Rectal smooth muscle tissue (tissue), 1 donor: Measurements from ENCODE around the gene ABCC2.

Experiments
- H3K27ac ChIP-seq: one replicate; pipeline ENCODE4 v1.7.0; 2013; ENCODE audit warnings: low read depth, low read length, inconsistent platforms
- H3K27me3 ChIP-seq: one replicate; pipeline ENCODE4 v1.7.0; 2013; ENCODE audit warnings: low read length; ENCODE audit not compliant: control insufficient read depth, insufficient read depth
- H3K36me3 ChIP-seq: one replicate; pipeline ENCODE4 v1.7.0; 2013; ENCODE audit warnings: low read length; ENCODE audit not compliant: control insufficient read depth, insufficient read depth
- H3K4me1 ChIP-seq: one replicate; pipeline ENCODE4 v1.7.0; 2013; ENCODE audit warnings: low read length; ENCODE audit not compliant: control insufficient read depth, insufficient read depth
- H3K4me3 ChIP-seq: one replicate; pipeline ENCODE4 v1.7.0; 2013; ENCODE audit warnings: low read length
- H3K9ac ChIP-seq: one replicate; pipeline ENCODE4 v1.7.0; 2013; ENCODE audit warnings: low read length

The ABCC2 gene

GRCh38 chr10:99798920-99799319, 16.5 kb downstream of the ABCC2 start:
- Histone ChIP-seq H3K9ac (no peak overlapping the region), H3K4me1 (no peaks in the 10 kb centered on the region), H3K36me3 (no peaks in the 10 kb centered on the region), H3K27ac (no peak overlapping the region), H3K27me3 (no peaks in the 10 kb centered on the region), H3K4me3 (no peak overlapping the region)

DNA sequence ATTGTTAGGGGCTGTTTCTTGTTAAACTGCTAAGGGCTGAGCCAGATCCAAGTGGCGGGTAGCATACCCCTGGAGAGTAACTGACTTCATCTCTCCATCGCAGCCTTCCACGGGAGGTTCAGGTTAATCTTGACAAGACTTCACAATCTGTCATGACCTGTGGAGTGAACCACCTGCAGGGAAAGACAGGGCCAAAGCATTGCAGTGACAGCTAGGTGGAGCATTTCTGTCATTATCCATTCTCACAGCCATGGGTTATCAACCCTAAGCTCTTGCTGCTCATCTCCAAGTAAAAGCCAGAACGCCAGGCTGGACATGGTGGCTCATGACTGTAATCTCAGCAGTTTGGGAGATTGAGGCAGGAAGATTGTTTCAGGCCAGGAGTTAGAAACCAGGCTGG, 17.2 kb downstream of the ABCC2 start:
- Histone ChIP-seq H3K27me3 (no peaks in the 10 kb centered on the region), H3K4me1 (no peaks in the 10 kb centered on the region), H3K4me3 (no peak overlapping the region), H3K27ac (no peak overlapping the region), H3K9ac (no peak overlapping the region), H3K36me3 (no peaks in the 10 kb centered on the region)

GRCh38 chr10:99804471-99804870, 22.0 kb downstream of the ABCC2 start:
- Histone ChIP-seq H3K36me3 (peaks cover 3% of the 10 kb centered on the region), H3K4me1 (no peaks in the 10 kb centered on the region), H3K27me3 (no peaks in the 10 kb centered on the region), H3K4me3 (no peak overlapping the region), H3K9ac (no peak overlapping the region), H3K27ac (no peak overlapping the region)

- no peaks in the 10 kb centered on the region for H3K27me3 ChIP-seq
- peaks cover 3% of the 10 kb centered on the region for H3K36me3 ChIP-seq
- H3K4me3 ChIP-seq: no peak overlapping the region
- H3K9ac ChIP-seq: no peak overlapping the region
- no peaks in the 10 kb centered on the region for H3K4me1 ChIP-seq
- no peak overlapping the region for H3K27ac ChIP-seq
Observed at GRCh38 chr10:99805190-99805589, 22.8 kb downstream of the ABCC2 start.

DNA sequence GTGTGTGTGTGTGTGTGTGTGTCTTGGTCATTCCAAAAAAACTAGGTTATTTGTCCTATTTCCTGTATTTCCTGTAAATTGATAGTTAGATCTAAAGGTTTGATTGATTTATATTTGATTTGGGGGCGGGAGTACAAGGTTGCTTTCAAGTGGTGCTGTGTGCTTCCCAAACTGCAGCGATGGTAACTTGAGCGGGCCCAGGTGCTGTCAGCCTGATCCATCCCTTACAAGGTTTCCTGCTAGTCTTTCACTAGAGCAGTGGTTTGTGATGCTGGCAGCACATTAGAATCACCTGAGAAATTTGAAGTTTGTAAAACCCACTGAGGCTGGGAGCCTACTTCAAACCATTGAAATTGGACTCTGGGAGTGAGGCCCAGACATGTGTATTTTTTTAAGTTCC, 23.7 kb downstream of the ABCC2 start:
- H3K27me3 ChIP-seq: no peaks in the 10 kb centered on the region
- no peak overlapping the region for H3K27ac ChIP-seq
- no peaks in the 10 kb centered on the region for H3K4me1 ChIP-seq
- H3K36me3 ChIP-seq: peaks cover 3% of the 10 kb centered on the region
- no peak overlapping the region for H3K9ac ChIP-seq
- no peak overlapping the region for H3K4me3 ChIP-seq

- no peak overlapping the region for H3K4me3 ChIP-seq
- no peaks in the 10 kb centered on the region for H3K4me1 ChIP-seq
- no peak overlapping the region for H3K9ac ChIP-seq
- peaks cover 3% of the 10 kb centered on the region for H3K36me3 ChIP-seq
- H3K27ac ChIP-seq: no peak overlapping the region
- no peaks in the 10 kb centered on the region for H3K27me3 ChIP-seq
Observed at GRCh38 chr10:99807786-99808185, 25.3 kb downstream of the ABCC2 start.

DNA sequence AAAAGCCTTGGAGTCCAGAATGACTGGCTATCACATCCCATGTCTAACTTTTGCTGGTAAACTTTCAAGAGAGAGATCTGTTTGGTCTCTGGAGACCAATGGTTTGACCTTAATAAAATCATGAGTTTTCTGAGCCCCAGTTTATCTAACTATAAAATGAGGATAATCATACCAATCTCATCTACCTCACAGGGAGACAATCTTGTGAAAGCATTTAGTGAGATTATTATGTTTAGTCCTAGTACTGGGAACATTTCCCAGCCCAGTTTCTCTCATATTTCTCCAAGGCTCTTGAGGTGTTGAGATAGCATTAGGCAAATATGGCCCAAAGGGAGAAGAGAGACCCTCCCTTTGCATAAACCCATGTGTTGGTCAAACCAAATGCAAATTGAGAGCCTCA, 25.8 kb downstream of the ABCC2 start:
- Histone ChIP-seq H3K27ac (no peak overlapping the region), H3K4me1 (no peaks in the 10 kb centered on the region), H3K36me3 (peaks cover 3% of the 10 kb centered on the region), H3K27me3 (no peaks in the 10 kb centered on the region), H3K4me3 (no peak overlapping the region), H3K9ac (no peak overlapping the region)

DNA sequence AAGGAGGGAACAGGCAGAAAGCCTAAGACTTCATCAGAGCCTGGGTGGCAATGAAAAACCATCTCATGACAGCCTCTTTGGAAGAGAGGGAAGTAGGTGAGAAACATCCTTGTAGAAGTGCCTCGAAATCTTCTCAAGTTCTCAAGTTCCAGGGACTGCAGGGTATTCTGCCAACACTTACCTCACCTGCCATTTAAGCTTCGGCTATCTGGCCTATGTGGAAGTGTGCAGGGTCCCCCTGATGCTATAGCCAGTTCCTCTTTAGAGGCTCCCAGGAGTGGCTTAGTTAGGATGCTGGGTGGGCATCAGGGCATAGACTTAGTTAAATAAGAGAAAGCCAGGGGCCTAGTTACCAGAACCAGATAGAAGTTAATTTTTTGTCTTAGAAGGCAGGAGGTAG, 27.0 kb downstream of the ABCC2 start:
- Histone ChIP-seq H3K27me3 (no peaks in the 10 kb centered on the region), H3K27ac (peak overlapping the region; percentile 2), H3K4me1 (no peaks in the 10 kb centered on the region), H3K36me3 (peaks cover 3% of the 10 kb centered on the region), H3K9ac (no peak overlapping the region), H3K4me3 (no peak overlapping the region)

- H3K27ac ChIP-seq: peak overlapping the region; percentile 2
- H3K27me3 ChIP-seq: no peaks in the 10 kb centered on the region
- H3K4me1 ChIP-seq: no peaks in the 10 kb centered on the region
- peaks cover 3% of the 10 kb centered on the region for H3K36me3 ChIP-seq
- no peak overlapping the region for H3K4me3 ChIP-seq
- H3K9ac ChIP-seq: no peak overlapping the region
Observed at GRCh38 chr10:99809931-99810615, 27.6 kb downstream of the ABCC2 start.

DNA sequence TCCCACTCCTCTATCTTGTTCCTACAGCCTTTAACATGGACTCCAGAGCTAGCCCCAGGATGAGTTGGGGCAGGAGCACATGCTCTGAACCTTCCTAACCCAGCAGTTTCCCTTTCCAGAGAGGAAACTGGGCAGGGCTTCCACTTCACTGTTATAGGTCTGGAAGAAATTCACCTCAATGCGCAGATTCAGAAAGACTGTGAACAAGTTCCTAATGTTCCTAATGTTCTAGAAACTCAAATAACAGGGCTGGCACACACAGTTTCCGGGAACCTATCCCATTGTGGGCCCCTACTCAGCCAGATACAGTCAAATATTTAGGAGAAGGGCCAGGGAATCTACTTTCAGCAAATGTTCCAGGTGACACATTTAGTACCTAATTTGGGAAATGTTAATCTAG, 29.7 kb downstream of the ABCC2 start:
- Histone ChIP-seq H3K27ac (no peak overlapping the region), H3K9ac (no peak overlapping the region), H3K4me3 (no peak overlapping the region), H3K36me3 (peaks cover 3% of the 10 kb centered on the region), H3K4me1 (no peaks in the 10 kb centered on the region), H3K27me3 (no peaks in the 10 kb centered on the region)

- Histone ChIP-seq H3K36me3 (no peaks in the 10 kb centered on the region), H3K4me1 (no peaks in the 10 kb centered on the region), H3K9ac (no peak overlapping the region), H3K4me3 (no peak overlapping the region), H3K27ac (no peak overlapping the region), H3K27me3 (no peaks in the 10 kb centered on the region)
Observed at GRCh38 chr10:99814143-99814542, 31.7 kb downstream of the ABCC2 start.

DNA sequence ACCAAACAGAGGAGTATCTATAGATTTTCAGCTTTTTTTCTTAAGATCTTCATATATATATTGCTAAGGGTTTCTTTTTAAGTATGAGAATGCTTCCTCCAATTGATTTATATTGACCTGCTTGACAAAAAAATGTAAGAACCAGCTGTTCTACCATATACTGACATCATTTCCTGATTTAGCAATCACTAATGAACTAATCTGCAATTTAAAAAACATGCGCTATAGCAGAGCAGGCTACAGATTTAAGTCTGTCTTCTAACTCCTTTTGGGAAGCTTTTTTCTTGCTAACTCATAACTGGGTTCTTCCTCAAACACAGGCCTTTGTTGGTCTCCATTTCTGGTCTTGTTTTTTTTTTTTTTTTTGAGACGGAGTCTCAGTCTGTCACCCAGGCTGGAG, 33.2 kb downstream of the ABCC2 start:
- H3K4me1 ChIP-seq: no peaks in the 10 kb centered on the region
- H3K4me3 ChIP-seq: no peak overlapping the region
- H3K36me3 ChIP-seq: no peaks in the 10 kb centered on the region
- no peak overlapping the region for H3K27ac ChIP-seq
- no peaks in the 10 kb centered on the region for H3K27me3 ChIP-seq
- H3K9ac ChIP-seq: no peak overlapping the region

GRCh38 chr10:99827936-99828335, 45.5 kb downstream of the ABCC2 start:
- Histone ChIP-seq H3K4me3 (no peak overlapping the region), H3K36me3 (no peaks in the 10 kb centered on the region), H3K27me3 (no peaks in the 10 kb centered on the region), H3K9ac (no peak overlapping the region), H3K4me1 (no peaks in the 10 kb centered on the region), H3K27ac (no peak overlapping the region)
